K562 (cell line): ENCODE data around the gene RTL10. TPM values are rescaled to one million over a fixed set of nuclear protein-coding genes. Genes with fewer than 3 reads are reported as not detected.

Source experiments
- ATF1 ChIP-seq, 2 experiments: fragments of 450-650 bp in 1 of 2; IDR thresholded peaks; 2 replicates each; pipeline ENCODE4 v1.6.1; 2016; ENCODE audit warnings: missing compliant biosample characterization in 1 of 2, missing genetic modification characterization in 1 of 2
- DACH1 ChIP-seq: fragments of 450-650 bp; IDR thresholded peaks from 2 replicates; pipeline ENCODE4 v1.6.1; 2018; ENCODE audit not compliant: partially characterized antibody
- ELF2 ChIP-seq: fragments of 250-450 bp; sonication (Bioruptor Pico); IDR thresholded peaks from 2 replicates; pipeline ENCODE4 v1.5.0; 2021; ENCODE audit warnings: mild to moderate bottlenecking
- ERF ChIP-seq: fragments of 450-650 bp; formaldehyde crosslinking; IDR thresholded peaks from 2 replicates; pipeline ENCODE4 v1.4.0; 2020; ENCODE audit warnings: mild to moderate bottlenecking, mixed read lengths
- GTF2F1 ChIP-seq: IDR thresholded peaks from 2 replicates; pipeline ENCODE4 v1.6.1; 2011; ENCODE audit warnings: low read depth, low read length, improper control_type of control experiment
- MECOM ChIP-seq: fragments of 250-450 bp; sonication (Bioruptor Pico); IDR thresholded peaks from 2 replicates; pipeline ENCODE4 v1.8.0; 2022; ENCODE audit warnings: inconsistent platforms
- POLR2G ChIP-seq: fragments of 200-400 bp; formaldehyde crosslinking; IDR thresholded peaks from 2 replicates; pipeline ENCODE4 v1.6.1; 2017; ENCODE audit warnings: low read depth, mild to moderate bottlenecking, antibody characterized with exemption, low read length, moderate library complexity
- PRMT5 ChIP-seq: sonication (generic); formaldehyde crosslinking; IDR thresholded peaks from 2 replicates; pipeline ENCODE4 v1.5.0; 2020; ENCODE audit warnings: missing genetic modification reagents
- SMC3 ChIP-seq: conservative IDR thresholded peaks from 2 replicates; pipeline ENCODE4 v1.6.1; 2011; ENCODE audit warnings: low read depth, low read length, improper control_type of control experiment; ENCODE audit not compliant: insufficient read depth
- ZNF589 ChIP-seq: fragments of 200-800 bp; sonication (Bioruptor generic); IDR thresholded peaks from 2 replicates; pipeline ENCODE4 v1.6.1; 2016; ENCODE audit warnings: low read depth, missing genetic modification characterization, missing compliant biosample characterization
- ZNF77 ChIP-seq: fragments of 250-450 bp; sonication (Bioruptor Pico); IDR thresholded peaks from 2 replicates; pipeline ENCODE4 v1.5.0; 2020
- ZNF830 ChIP-seq: fragments of 250-450 bp; sonication (Bioruptor Pico); IDR thresholded peaks from 2 replicates; pipeline ENCODE4 v1.5.0; 2021; ENCODE audit warnings: mild to moderate bottlenecking
- polyA plus RNA-seq, 8 experiments: library from polyadenylated mRNA; depleted of rRNA in 4 of 8; stranded (reverse) in 5 of 8; unstranded in 3 of 8; fragments of >200 nt; fragmentation: Nextera tagmentation in 2 of 8; fragmentation: Illumina TruSeq in 1 of 8; extraction: Ambion mirVana in 2 of 8; extraction: Trizol in 1 of 8; gene quantifications; 2 replicates each; pipeline versions ENCODE4 v1.2.1 to v1.2.3, GENCODE V29; 2011 to 2014; ENCODE audit warnings: inconsistent platforms in 1 of 8, missing spikeins in 1 of 8
- total RNA-seq, 7 experiments: library from RNA; depleted of rRNA in 6 of 7; stranded (reverse); fragments of >200 nt in 6 of 7; fragmentation: Illumina TruSeq in 2 of 7; extraction: Trizol in 2 of 7; gene quantifications; 2 replicates each; pipeline versions ENCODE4 v1.2.1 to v1.2.3, GENCODE V29; 2011 to 2021; ENCODE audit warnings: low replicate concordance in 1 of 7
- TF ChIP-seq, protein P1 (sequence below): IDR thresholded peaks from 2 replicates; pipeline ENCODE4 v1.6.1; 2016; ENCODE audit warnings: missing genetic modification characterization, missing compliant biosample characterization
- TF ChIP-seq, protein P2 (sequence below): fragments of 450-650 bp; IDR thresholded peaks from 2 replicates; pipeline ENCODE4 v1.6.1; 2016; ENCODE audit warnings: missing biosample characterization, missing genetic modification characterization
- TF ChIP-seq, protein P3 (sequence below), 2 experiments: fragments of 450-650 bp; formaldehyde crosslinking in 1 of 2; IDR thresholded peaks; 2 replicates each; pipeline versions ENCODE4 v1.4.0 to v1.6.1; 2014 to 2020; ENCODE audit warnings: mild to moderate bottlenecking in 2 of 2, borderline replicate concordance in 1 of 2, low read depth in 1 of 2
- TF ChIP-seq, protein P4 (sequence below), 2 experiments: fragments of 250-450 bp in 1 of 2; fragments of 450-650 bp in 1 of 2; sonication (Bioruptor Pico) in 1 of 2; IDR thresholded peaks; 2 replicates each; pipeline versions ENCODE4 v1.6.1 to v1.8.0; 2016 to 2021; ENCODE audit warnings: mild to moderate bottlenecking in 2 of 2, moderate library complexity in 2 of 2, missing compliant biosample characterization in 1 of 2, missing genetic modification characterization in 1 of 2

Gene RTL10
- total and polyA plus RNA-seq, 9 of the 15 experiments (the other 6 are each of a cell fraction or from before 2014, with no cell fraction given), result 19.8 to 75.5 (median 32.5) TPM

DNA sequence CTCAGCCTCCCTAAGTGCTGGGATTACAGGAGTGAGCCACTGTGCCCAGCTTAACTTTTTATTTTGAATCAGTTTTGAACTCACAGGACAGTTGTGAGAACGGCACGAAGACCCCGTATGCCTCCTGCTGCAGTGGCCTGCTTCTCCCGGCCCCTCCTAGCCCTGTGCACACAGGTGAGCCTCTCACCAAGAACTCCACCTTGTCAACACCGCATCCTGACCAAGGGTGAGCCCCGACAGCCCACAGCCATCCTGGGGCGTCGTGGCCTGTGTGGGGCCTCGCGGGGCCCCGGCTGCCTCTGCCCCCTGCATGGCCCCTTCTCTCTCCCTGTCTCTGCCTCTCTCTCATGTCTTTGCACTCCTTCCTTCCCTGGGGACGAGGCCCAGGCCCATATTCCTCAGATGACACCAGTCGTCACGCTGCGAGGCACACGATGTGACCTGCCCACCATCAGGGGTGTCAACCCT is 38.8 kb downstream of the RTL10 start (continued):
- TF ChIP-seq, protein P1, sequence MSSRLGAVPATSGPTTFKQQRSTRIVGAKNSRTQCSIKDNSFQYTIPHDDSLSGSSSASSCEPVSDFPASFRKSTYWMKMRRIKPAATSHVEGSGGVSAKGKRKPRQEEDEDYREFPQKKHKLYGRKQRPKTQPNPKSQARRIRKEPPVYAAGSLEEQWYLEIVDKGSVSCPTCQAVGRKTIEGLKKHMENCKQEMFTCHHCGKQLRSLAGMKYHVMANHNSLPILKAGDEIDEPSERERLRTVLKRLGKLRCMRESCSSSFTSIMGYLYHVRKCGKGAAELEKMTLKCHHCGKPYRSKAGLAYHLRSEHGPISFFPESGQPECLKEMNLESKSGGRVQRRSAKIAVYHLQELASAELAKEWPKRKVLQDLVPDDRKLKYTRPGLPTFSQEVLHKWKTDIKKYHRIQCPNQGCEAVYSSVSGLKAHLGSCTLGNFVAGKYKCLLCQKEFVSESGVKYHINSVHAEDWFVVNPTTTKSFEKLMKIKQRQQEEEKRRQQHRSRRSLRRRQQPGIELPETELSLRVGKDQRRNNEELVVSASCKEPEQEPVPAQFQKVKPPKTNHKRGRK (tag), result no peak
- TF ChIP-seq, protein P2, sequence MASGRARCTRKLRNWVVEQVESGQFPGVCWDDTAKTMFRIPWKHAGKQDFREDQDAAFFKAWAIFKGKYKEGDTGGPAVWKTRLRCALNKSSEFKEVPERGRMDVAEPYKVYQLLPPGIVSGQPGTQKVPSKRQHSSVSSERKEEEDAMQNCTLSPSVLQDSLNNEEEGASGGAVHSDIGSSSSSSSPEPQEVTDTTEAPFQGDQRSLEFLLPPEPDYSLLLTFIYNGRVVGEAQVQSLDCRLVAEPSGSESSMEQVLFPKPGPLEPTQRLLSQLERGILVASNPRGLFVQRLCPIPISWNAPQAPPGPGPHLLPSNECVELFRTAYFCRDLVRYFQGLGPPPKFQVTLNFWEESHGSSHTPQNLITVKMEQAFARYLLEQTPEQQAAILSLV (tag), result peak; percentile 37; the same call in 1 of the 2 replicates
- TF ChIP-seq MECOM (CRISPR knock-in tag) (peak; percentile 69), ATF1 (CRISPR knock-in tag; IDR thresholded peaks at IDR 0.05) (no peak), ATF1 (tag; IDR thresholded peaks at IDR 0.05) (0 out of 2 replicates have a peak, but pooled peaks have one; percentile 0), ZNF589 (CRISPR knock-in tag) (no peak), PRMT5 (CRISPR knock-in tag) (peak; percentile 50; the same call in 1 of the 2 replicates), ELF2 (CRISPR knock-in tag) (peak; percentile 52; the same call in 1 of the 2 replicates), ERF (0 out of 2 replicates have a peak, but pooled peaks have one; percentile 8), ZNF830 (0 out of 2 replicates have a peak, but pooled peaks have one; percentile 49), POLR2G (0 out of 2 replicates have a peak, but pooled peaks have one; percentile 6), ZNF77 (CRISPR knock-in tag) (0 out of 2 replicates have a peak, but pooled peaks have one; percentile 17), DACH1 (no peak), SMC3 (no peak), GTF2F1 (peak; percentile 37; the same call in 1 of the 2 replicates)
- TF ChIP-seq, protein P3, sequence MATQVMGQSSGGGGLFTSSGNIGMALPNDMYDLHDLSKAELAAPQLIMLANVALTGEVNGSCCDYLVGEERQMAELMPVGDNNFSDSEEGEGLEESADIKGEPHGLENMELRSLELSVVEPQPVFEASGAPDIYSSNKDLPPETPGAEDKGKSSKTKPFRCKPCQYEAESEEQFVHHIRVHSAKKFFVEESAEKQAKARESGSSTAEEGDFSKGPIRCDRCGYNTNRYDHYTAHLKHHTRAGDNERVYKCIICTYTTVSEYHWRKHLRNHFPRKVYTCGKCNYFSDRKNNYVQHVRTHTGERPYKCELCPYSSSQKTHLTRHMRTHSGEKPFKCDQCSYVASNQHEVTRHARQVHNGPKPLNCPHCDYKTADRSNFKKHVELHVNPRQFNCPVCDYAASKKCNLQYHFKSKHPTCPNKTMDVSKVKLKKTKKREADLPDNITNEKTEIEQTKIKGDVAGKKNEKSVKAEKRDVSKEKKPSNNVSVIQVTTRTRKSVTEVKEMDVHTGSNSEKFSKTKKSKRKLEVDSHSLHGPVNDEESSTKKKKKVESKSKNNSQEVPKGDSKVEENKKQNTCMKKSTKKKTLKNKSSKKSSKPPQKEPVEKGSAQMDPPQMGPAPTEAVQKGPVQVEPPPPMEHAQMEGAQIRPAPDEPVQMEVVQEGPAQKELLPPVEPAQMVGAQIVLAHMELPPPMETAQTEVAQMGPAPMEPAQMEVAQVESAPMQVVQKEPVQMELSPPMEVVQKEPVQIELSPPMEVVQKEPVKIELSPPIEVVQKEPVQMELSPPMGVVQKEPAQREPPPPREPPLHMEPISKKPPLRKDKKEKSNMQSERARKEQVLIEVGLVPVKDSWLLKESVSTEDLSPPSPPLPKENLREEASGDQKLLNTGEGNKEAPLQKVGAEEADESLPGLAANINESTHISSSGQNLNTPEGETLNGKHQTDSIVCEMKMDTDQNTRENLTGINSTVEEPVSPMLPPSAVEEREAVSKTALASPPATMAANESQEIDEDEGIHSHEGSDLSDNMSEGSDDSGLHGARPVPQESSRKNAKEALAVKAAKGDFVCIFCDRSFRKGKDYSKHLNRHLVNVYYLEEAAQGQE (IDR thresholded peaks at IDR 0.05; ENCODE audit: borderline replicate concordance), result no peak
- TF ChIP-seq, protein P3 (CRISPR knock-in tag; IDR thresholded peaks at IDR 0.05; ENCODE audit: low read depth), result peak; percentile 35; the same call in 1 of the 2 replicates
- TF ChIP-seq, protein P4, sequence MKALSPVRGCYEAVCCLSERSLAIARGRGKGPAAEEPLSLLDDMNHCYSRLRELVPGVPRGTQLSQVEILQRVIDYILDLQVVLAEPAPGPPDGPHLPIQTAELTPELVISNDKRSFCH (CRISPR knock-in tag; IDR thresholded peaks at IDR 0.05), result no peak
- TF ChIP-seq, protein P4 (tag; IDR thresholded peaks at IDR 0.05), result peak; percentile 36; the same call in 1 of the 2 replicates
